Fibroblast of villous mesenchyme (primary cell): ENCODE measurements around the gene AVL9. TPM values are rescaled to one million over a fixed set of nuclear protein-coding genes. Genes with fewer than 3 reads are reported as not detected.

Source experiments
- DNase-seq: peaks from one replicate; pipeline ENCODE4 v3.0.0-alpha.2; 2010; ENCODE audit warnings: low read depth
- H3K4me3 ChIP-seq: 2 replicates; pipeline ENCODE4 v1.5.1; 2011; ENCODE audit warnings: low read depth, mild to moderate bottlenecking, low read length
- CTCF ChIP-seq: IDR thresholded peaks from 2 replicates; pipeline ENCODE4 v1.5.1; 2012; ENCODE audit warnings: low read depth, mild to moderate bottlenecking, low read length; ENCODE audit not compliant: insufficient read depth
- total RNA-seq: library from RNA; depleted of rRNA; stranded (reverse); fragments of >200 nt; gene quantifications from 2 replicates; pipeline ENCODE4 v1.2.3, GENCODE V29; 2012

Gene AVL9
- 37.7 and 41.9 TPM in 2 replicates for total RNA-seq

GRCh38 chr7:32495298-32496051 lies at the start of gene AVL9:
Gene AVL9 (plus strand): TSS chr7:32495489. CDS start chr7:32495710, 221 bp downstream.
- DNase-seq: peak; percentile 97
- no peak for TF ChIP-seq CTCF

GRCh38 chr7:32447218-32447617 lies 48.1 kb upstream of the AVL9 start:
- DNase-seq: no peak
- TF ChIP-seq CTCF: no peak
- H3K4me3 ChIP-seq: no peak overlapping the region

More at GRCh38 chr7:32495298-32496051, at the start of gene AVL9:
- peak within 1 kb of the TSS; percentile 94 for H3K4me3 ChIP-seq

- DNase-seq: no peak
- no peak overlapping the region for H3K4me3 ChIP-seq
- no peak for TF ChIP-seq CTCF
These were observed 41.8 kb upstream of the AVL9 start for GRCh38 chr7:32453341-32454011.

- no peak for TF ChIP-seq CTCF
- DNase-seq: no peak
- H3K4me3 ChIP-seq: no peak overlapping the region
These were observed 37.3 kb upstream of the AVL9 start for GRCh38 chr7:32458025-32458424.

- TF ChIP-seq CTCF: no peak
- no peak for DNase-seq
- no peak overlapping the region for H3K4me3 ChIP-seq
These were observed 35.5 kb upstream of the AVL9 start for GRCh38 chr7:32459788-32460187.

GRCh38 chr7:32461484-32461883 lies 33.8 kb upstream of the AVL9 start:
- no peak overlapping the region for H3K4me3 ChIP-seq
- DNase-seq: no peak
- no peak for TF ChIP-seq CTCF
